Keratinocyte (primary cell): ENCODE measurements around the gene CCND2. TPM values are rescaled to one million over a fixed set of nuclear protein-coding genes. Genes with fewer than 3 reads are reported as not detected.

ENCODE experiments used
- DNase-seq: peaks from one replicate; pipeline ENCODE4 v3.0.0-alpha.2; 2011; ENCODE audit warnings: low read depth, missing footprints, low spot score
- FAIRE-seq: peaks from 2 replicates; lab custom pipeline; 2011; peaks lifted over from hg19 to GRCh38; lab: Jason Lieb, UNC
- H2AFZ ChIP-seq: 2 replicates; pipeline ENCODE4 v1.6.0; 2012; ENCODE audit warnings: low read length, control low read depth, inconsistent platforms; ENCODE audit not compliant: control insufficient read depth
- H3K27ac ChIP-seq: 2 replicates; pipeline ENCODE4 v1.5.1; 2011; ENCODE audit warnings: low read length; ENCODE audit not compliant: control insufficient read depth, insufficient read depth
- H3K27me3 ChIP-seq: 3 replicates; pipeline ENCODE4 v1.6.0; 2011; ENCODE audit warnings: low read length; ENCODE audit not compliant: control insufficient read depth, insufficient read depth; ENCODE audit errors: extremely low read depth
- H3K36me3 ChIP-seq, 2 experiments: 2 replicates in 1 of 2; 3 replicates in 1 of 2; pipeline ENCODE4 v1.5.1; 2011; ENCODE audit warnings: low read length in 2 of 2, mild to moderate bottlenecking in 1 of 2; ENCODE audit not compliant: control insufficient read depth in 2 of 2, insufficient read depth in 2 of 2; ENCODE audit errors: extremely low read depth in 1 of 2
- H3K4me1 ChIP-seq: 3 replicates; pipeline ENCODE4 v1.5.1; 2011; ENCODE audit warnings: low read length; ENCODE audit not compliant: control insufficient read depth, insufficient read depth; ENCODE audit errors: extremely low read depth
- H3K4me2 ChIP-seq: 3 replicates; pipeline ENCODE4 v1.6.0; 2011; ENCODE audit warnings: low read depth, low read length; ENCODE audit not compliant: control insufficient read depth, insufficient read depth; ENCODE audit errors: extremely low read depth
- H3K4me3 ChIP-seq, 3 experiments: fragments of 200-600 bp in 1 of 3; sonication (generic) in 1 of 3; 2 replicates in 2 of 3; 3 replicates in 1 of 3; pipeline ENCODE4 v1.5.1; 2011 to 2016; ENCODE audit warnings: low read length in 3 of 3, mild to moderate bottlenecking in 3 of 3, control low read depth in 2 of 3, inconsistent platforms in 1 of 3, low read depth in 1 of 3, mixed read lengths in 1 of 3, mixed run types in 1 of 3, moderate library complexity in 1 of 3; ENCODE audit not compliant: control insufficient read depth in 2 of 3, insufficient read depth in 2 of 3; ENCODE audit errors: extremely low read depth in 1 of 3
- H3K79me2 ChIP-seq: 2 replicates; pipeline ENCODE4 v1.6.0; 2012; ENCODE audit warnings: low read length; ENCODE audit not compliant: control insufficient read depth, insufficient read depth
- H3K9ac ChIP-seq: 3 replicates; pipeline ENCODE4 v1.6.0; 2011; ENCODE audit warnings: low read length; ENCODE audit not compliant: control insufficient read depth, insufficient read depth; ENCODE audit errors: extremely low read depth
- H3K9me1 ChIP-seq: 3 replicates; pipeline ENCODE4 v1.6.0; 2011; ENCODE audit warnings: low read length; ENCODE audit not compliant: control insufficient read depth, insufficient read depth; ENCODE audit errors: extremely low read depth
- H3K9me3 ChIP-seq: 2 replicates; pipeline ENCODE4 v1.5.1; 2012; ENCODE audit warnings: low read depth, low read length; ENCODE audit not compliant: control insufficient read depth
- H4K20me1 ChIP-seq: 3 replicates; pipeline ENCODE4 v1.6.0; 2011; ENCODE audit warnings: low read length; ENCODE audit not compliant: control insufficient read depth, insufficient read depth; ENCODE audit errors: extremely low read depth
- CTCF ChIP-seq, 3 experiments: IDR thresholded peaks in 1 of 3; conservative IDR thresholded peaks in 1 of 3; optimal IDR thresholded peaks in 1 of 3; 2 replicates in 2 of 3; 3 replicates in 1 of 3; pipeline versions ENCODE3 to v1.5.1; 2011; ENCODE audit warnings: low read length in 3 of 3, mild to moderate bottlenecking in 3 of 3, moderate library complexity in 2 of 3, control low read depth in 1 of 3, inconsistent platforms in 1 of 3; ENCODE audit not compliant: insufficient read depth in 2 of 3; ENCODE audit errors: extremely low read depth in 1 of 3
- EZH2 ChIP-seq: IDR thresholded peaks from one replicate; pipeline ENCODE4 v1.6.1; 2012; ENCODE audit warnings: inconsistent platforms, mild to moderate bottlenecking, low read length, moderate library complexity
- dilution Hi-C: fragments of 300-500 bp; cut with MboI; formaldehyde crosslinking; loops from one replicate; pipeline ENCODE4 v1.7.0; 2020; ENCODE audit warnings: low sequenced_read_pairs; ENCODE audit not compliant: extremely low pct_ligation_motif_present
- polyA plus RNA-seq, 5 experiments: library from polyadenylated mRNA; depleted of rRNA in 3 of 5; stranded (reverse) in 3 of 5; stranded (forward) in 1 of 5; unstranded in 1 of 5; fragments of >200 nt; gene quantifications; 1 replicate in 1 of 5; 2 replicates in 3 of 5; 3 replicates in 1 of 5; pipeline versions ENCODE4 v1.2.1 to v1.2.3, GENCODE V29; 2011 to 2012; ENCODE audit warnings: missing spikeins in 2 of 5, low read depth in 1 of 5, low replicate concordance in 1 of 5

Gene CCND2
- polyA plus RNA-seq, 1 donor (not counting 4 experiments of a cell fraction or from before 2014, with no cell fraction given): 324 TPM

GRCh38 chr12:4300883-4301282 is 27.3 kb downstream of the CCND2 start:
- no peaks in the 10 kb centered on the region for H3K9me1 ChIP-seq
- no peak overlapping the region for H3K27ac ChIP-seq
- FAIRE-seq: no peak
- H3K36me3 ChIP-seq: peaks cover 44 to 58% of the 10 kb centered on the region in 2 experiments
- no peaks in the 10 kb centered on the region for H3K4me1 ChIP-seq
- no peak for DNase-seq
- peaks cover 52% of the 10 kb centered on the region for H4K20me1 ChIP-seq
- no peak overlapping the region for H2AFZ ChIP-seq
- TF ChIP-seq EZH2 (no peak), CTCF (optimal IDR thresholded peaks at IDR 0.05 in 1 of 3, IDR thresholded peaks at IDR 0.05 in 1 of 3, conservative IDR thresholded peaks at IDR 0.05 in 1 of 3; ENCODE audit: extremely low read depth in 1 of 3, insufficient read depth in 2 of 3, low read length in 3 of 3) (no peak)
- H3K9ac ChIP-seq: no peak overlapping the region
- dilution Hi-C loops: no loop called here
- H3K9me3 ChIP-seq: no peaks in the 10 kb centered on the region
- no peak overlapping the region for H3K4me3 ChIP-seq
- H3K79me2 ChIP-seq: peaks cover 24% of the 10 kb centered on the region
- no peaks in the 10 kb centered on the region for H3K27me3 ChIP-seq
- H3K4me2 ChIP-seq: no peak overlapping the region

GRCh38 chr12:4301932-4302501 is 28.5 kb downstream of the CCND2 start:
- H2AFZ ChIP-seq: no peak overlapping the region
- TF ChIP-seq CTCF (optimal IDR thresholded peaks at IDR 0.05 in 1 of 3, IDR thresholded peaks at IDR 0.05 in 1 of 3, conservative IDR thresholded peaks at IDR 0.05 in 1 of 3; ENCODE audit: extremely low read depth in 1 of 3, insufficient read depth in 2 of 3, low read length in 3 of 3): no peak
- no peak for TF ChIP-seq EZH2
- peaks cover 44% of the 10 kb centered on the region for H4K20me1 ChIP-seq
- no peaks in the 10 kb centered on the region for H3K9me1 ChIP-seq
- no peak overlapping the region for H3K27ac ChIP-seq
- DNase-seq (no peak), FAIRE-seq (no peak)
- H3K79me2 ChIP-seq: peaks cover 13% of the 10 kb centered on the region
- H3K27me3 ChIP-seq: no peaks in the 10 kb centered on the region
- no peak overlapping the region for H3K9ac ChIP-seq
- H3K36me3 ChIP-seq: peaks cover 35 to 55% of the 10 kb centered on the region in 2 experiments
- H3K4me3 ChIP-seq: no peak overlapping the region
- no peaks in the 10 kb centered on the region for H3K9me3 ChIP-seq
- dilution Hi-C loops: no loop called here
- H3K4me1 ChIP-seq: no peaks in the 10 kb centered on the region
- no peak overlapping the region for H3K4me2 ChIP-seq
